Kidney capillary endothelial cell (primary cell): ENCODE results near the gene ZFYVE28.

Experiments
- DNase-seq: peaks from one replicate; pipeline ENCODE4 v3.0.0-alpha.2; 2018; ENCODE audit warnings: low spot score

The ZFYVE28 gene

GRCh38 chr4:2333356-2333841 lies 85.0 kb downstream of the ZFYVE28 start:
- no peak for DNase-seq

DNA sequence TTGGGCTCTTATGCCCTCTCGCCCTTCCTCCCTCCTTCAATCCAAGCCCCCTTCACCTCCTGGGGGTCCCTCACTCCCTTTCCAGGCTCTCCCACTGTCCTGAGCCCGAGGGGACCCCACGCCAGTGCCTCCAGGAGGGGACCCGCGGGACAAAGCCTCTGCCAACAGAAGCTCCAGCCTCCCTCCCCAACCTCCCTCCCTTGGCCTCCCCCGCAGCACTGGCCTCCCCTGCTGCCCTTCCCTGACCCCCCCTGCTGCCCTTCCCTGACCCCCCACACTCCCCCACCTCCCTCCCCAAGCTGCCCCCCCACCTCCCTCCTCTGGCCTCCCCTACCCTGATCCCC lies 85.5 kb downstream of the ZFYVE28 start:
- no peak for DNase-seq

- no peak for DNase-seq
Observed at GRCh38 chr4:2332201-2332975, 86.1 kb downstream of the ZFYVE28 start.

GRCh38 chr4:2331519-2332200 lies 86.8 kb downstream of the ZFYVE28 start:
- DNase-seq, result no peak

GRCh38 chr4:2331043-2331420 lies 87.4 kb downstream of the ZFYVE28 start:
- DNase-seq, result no peak

DNA sequence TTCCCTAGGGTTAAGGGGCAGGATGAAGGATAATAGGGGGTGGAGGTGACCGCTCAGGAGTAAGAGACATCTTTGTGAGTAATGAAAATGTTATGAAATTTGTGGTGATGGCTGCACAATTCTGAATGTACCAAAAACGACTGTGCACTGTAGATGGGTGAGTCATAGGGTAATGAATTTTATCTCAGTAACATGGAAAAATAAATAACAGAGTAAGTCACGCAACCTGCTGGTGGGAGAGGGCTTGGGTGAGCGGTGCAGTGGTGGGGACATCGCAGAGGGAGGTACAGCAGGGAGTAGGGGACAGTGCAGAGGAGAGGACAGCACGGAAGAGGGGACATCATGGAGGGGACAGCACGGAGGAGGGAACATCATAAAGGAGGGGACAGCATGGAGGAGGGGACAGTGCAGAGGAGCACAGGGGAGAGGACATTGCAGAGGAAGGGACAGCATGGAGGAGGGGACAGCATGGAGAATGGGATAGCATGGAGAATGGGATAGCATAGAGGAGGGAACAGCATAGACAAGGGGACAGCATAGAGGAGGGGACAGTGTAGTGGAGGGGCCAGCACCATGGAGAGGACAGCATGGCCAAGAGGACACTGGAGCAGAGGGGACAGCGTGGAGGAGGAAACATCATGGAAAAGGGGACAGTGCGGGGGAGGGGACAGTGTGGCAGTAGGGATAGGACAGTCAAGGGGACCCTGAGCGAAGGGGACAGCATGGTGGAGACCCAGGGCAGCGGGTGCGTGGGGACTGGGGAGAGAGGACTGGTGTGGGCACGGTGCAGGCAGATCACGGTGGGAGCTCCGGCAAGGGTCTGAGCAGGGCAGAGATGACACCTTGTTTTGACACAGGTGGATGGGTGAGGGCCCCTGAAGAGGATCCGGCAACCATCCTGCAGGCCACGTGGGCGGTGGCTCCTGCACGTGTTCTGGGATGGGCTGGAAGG lies 88.1 kb downstream of the ZFYVE28 start:
- DNase-seq, result no peak

DNA sequence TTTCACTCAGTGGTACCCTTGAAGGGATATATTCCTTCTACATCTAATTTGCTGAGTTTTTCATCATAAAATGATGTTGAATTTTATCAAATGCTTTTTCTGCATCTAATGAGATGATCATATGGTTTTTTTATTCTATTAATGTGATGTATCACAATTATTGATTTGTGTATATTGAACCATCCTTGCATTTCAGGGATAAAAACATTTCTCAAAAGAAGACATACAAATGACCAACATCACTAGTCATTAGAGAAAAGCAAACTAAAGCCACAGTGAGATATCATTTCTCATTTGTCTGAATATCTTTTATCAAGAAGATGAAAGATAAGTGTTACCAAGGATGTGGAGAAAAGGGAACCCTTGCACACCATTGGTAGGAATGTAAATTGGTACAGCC lies 90.9 kb downstream of the ZFYVE28 start:
- no peak for DNase-seq

DNA sequence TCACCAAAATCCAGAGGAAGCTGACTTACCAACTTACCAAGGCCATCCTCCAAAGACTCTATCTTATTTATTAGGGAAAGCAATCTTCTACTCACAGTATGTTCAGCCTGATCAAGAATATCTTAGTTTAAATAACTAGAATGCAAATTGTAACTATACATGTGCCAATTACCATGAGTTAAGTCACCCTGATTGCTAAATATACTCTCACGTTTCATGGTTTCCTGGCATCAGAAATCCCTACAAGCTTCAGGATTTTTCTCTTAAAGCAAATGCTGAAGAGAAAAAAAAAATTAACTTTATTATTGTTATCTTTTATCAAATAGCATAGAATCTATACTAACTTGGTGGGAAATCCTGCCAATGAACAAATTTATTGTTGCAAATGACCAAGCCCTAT lies 93.6 kb downstream of the ZFYVE28 start:
- DNase-seq, result no peak

DNA sequence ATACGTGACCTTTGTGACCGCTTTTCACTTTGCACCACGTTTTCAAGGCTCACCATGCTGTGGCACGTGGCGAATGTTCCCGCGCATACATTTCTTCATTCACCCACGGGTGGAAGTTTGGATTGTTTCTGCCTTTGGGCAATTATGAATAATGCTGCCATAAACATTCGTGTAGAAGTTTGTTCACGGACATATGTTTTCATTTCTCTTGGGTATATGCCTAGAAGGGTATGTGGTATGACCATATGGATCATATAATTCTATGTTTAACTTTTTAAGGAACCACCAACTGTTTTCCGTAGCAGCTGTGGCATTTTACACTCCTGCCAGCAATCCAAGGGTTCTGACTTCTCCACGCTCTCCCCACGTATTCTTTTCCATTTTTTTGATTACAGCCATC lies 95.6 kb downstream of the ZFYVE28 start:
- no peak for DNase-seq

DNA sequence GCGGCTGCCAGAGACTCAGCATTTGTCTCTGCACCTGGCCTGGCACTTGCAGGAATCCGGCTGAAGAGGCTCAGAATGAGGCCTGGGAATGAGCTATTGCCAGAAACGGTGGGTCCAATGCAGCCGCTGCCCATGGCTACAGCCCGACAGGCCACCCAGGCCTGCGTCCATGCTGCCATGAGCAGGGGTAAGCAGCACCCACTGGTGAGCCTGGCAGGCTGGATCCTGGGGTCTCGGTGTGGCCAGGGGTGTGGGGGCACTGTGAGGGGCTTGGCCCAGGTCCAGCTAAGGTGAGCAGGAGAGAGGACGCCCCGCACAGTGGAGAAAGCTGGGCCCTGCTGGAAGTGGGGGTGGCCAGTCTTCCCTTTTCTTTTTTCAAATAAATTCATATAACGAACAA lies 96.2 kb downstream of the ZFYVE28 start:
- DNase-seq, result no peak

GRCh38 chr4:2321279-2322196 lies 96.9 kb downstream of the ZFYVE28 start:
- no peak for DNase-seq

DNA sequence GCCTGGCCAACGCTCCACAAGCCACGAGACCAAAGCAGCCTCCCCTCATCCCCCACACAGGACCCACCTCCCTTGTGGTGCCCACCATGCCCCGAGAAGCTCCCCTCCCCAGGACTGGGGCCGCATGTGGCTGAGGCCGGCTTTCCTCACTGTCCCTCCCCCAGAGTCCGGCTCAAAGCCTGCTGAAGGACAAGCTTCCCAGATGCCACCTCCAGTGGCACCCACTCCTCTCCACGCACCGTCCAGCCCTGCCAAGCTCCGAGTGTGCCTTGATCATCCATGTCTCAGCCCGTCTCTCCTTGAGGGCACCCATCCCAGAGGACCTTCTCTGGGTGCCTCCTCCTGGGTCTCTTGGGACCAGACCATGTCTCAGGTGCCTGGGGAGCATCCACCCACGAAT lies 97.7 kb downstream of the ZFYVE28 start:
- DNase-seq, result no peak

GRCh38 chr4:2320152-2320551 lies 98.3 kb downstream of the ZFYVE28 start:
- DNase-seq, result no peak

DNA sequence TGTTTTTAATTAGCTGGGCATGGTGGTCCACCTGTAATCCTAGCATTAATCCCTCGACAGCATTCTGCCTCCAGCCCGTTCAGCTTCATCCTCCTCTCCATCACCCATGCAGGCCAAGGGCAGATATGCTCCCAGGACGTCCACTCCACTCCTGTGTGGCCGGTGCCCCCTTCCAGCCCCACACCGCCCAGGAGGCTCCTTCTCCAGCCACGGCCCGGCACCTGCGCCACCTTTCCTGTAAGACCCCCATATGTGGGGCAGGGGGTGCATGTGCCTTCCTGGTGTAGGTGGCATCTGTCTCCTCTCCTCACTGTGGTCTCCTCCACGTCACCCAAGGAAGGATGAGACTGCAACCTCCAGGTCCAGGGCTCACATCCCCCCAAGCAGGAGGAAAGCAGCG lies 99.6 kb downstream of the ZFYVE28 start:
- DNase-seq, result no peak

- DNase-seq, result no peak
Observed at GRCh38 chr4:2318476-2318875, 100.0 kb downstream of the ZFYVE28 start.

- no peak for DNase-seq
Observed at GRCh38 chr4:2313366-2313765, 105.1 kb downstream of the ZFYVE28 start.

DNA sequence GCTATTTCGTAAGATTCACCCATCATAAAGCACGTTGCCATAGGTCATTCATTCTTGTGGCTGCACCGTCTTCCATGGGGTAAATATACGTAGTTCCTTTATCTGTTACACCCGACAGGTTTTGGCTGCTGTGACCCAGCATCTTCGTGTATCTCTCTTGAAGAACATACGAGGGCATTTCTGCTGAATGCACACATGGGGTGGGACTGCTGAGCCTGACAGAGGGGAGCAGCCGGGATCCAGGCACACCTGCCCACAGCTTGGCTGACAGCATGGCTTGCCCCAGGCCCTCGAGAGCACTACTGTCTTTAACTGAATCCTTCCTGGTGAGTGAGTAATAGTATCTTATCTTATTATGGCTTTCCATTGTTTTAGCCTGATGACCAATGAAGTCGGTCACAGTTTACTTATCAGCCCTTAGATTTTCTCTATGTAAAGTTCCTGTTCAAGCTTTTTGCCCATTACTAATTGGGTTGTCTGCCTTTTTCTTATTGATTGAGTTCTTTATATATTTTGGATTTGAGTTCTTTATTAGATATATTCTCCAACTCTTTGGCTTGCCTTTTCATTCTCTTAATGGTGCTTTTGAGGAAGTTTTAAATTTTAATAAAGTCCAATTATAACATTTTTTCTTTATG lies 111.6 kb downstream of the ZFYVE28 start:
- DNase-seq, result no peak

- DNase-seq, result no peak
Observed at GRCh38 chr4:2305766-2306501, 112.5 kb downstream of the ZFYVE28 start.

- DNase-seq, result no peak
Observed at GRCh38 chr4:2304877-2305561, 113.4 kb downstream of the ZFYVE28 start.
